HEK293 (cell line): ENCODE measurements around the gene CNFN.
A peak's percentile ranks its signal among the peaks of the same experiment; 100 is the strongest.

Source experiments
- CTCF ChIA-PET: fragments of 350-600 bp; formaldehyde crosslinking; extraction: SDS; loops from one replicate; lab custom pipeline; 2021; ENCODE audit warnings: antibody characterized with exemption; lab: Yijun Ruan, JAX
- POLR2A ChIA-PET: fragments of 300-600 bp; formaldehyde crosslinking; extraction: SDS; loops from one replicate; lab custom pipeline; 2020; ENCODE audit warnings: antibody characterized with exemption, inconsistent platforms; lab: Yijun Ruan, JAX
- H3K27ac ChIP-seq: fragments of 200-500 bp; sonication (Bioruptor generic); 2 replicates; pipeline ENCODE4 v1.5.1; 2014; ENCODE audit warnings: low read depth, low read length, control low read depth, inconsistent platforms; ENCODE audit errors: extremely low read depth
- H3K36me3 ChIP-seq, 2 experiments: fragments of 200-500 bp in 1 of 2; sonication (Bioruptor generic) in 1 of 2; 1 replicate in 1 of 2; 2 replicates in 1 of 2; pipeline ENCODE4 v1.5.1; 2014 to 2017; ENCODE audit warnings: inconsistent platforms in 2 of 2, low read length in 2 of 2; ENCODE audit not compliant: control insufficient read depth in 2 of 2, insufficient read depth in 1 of 2
- H3K4me1 ChIP-seq: fragments of 200-500 bp; sonication (Bioruptor generic); 2 replicates; pipeline ENCODE4 v1.5.1; 2014; ENCODE audit warnings: mild to moderate bottlenecking, low read length, inconsistent platforms; ENCODE audit not compliant: control insufficient read depth, insufficient read depth
- H3K4me3 ChIP-seq: 2 replicates; pipeline ENCODE4 v1.5.1; 2011; ENCODE audit warnings: low read depth, mild to moderate bottlenecking, control low read depth, low read length, moderate library complexity
- H3K9me3 ChIP-seq: fragments of 200-500 bp; sonication (Bioruptor generic); 2 replicates; pipeline ENCODE4 v1.5.1; 2014; ENCODE audit warnings: low read depth, low read length, inconsistent platforms; ENCODE audit not compliant: control insufficient read depth, insufficient read depth
- CTCF ChIP-seq: fragments of 450-650 bp; formaldehyde crosslinking; IDR thresholded peaks from 2 replicates; pipeline ENCODE4 v1.5.1; 2016; ENCODE audit warnings: missing biosample characterization, missing genetic modification characterization
- GFI1B ChIP-seq: fragments of 450-650 bp; formaldehyde crosslinking; IDR thresholded peaks from 2 replicates; pipeline ENCODE4 v1.5.1; 2016; ENCODE audit warnings: missing biosample characterization, missing genetic modification characterization
- GLI4 ChIP-seq: fragments of 450-650 bp; formaldehyde crosslinking; IDR thresholded peaks from 2 replicates; pipeline ENCODE4 v1.5.1; 2016; ENCODE audit warnings: missing biosample characterization, missing genetic modification characterization
- PATZ1 ChIP-seq: fragments of 450-650 bp; formaldehyde crosslinking; IDR thresholded peaks from 2 replicates; pipeline ENCODE4 v1.5.1; 2016; ENCODE audit warnings: missing biosample characterization, missing genetic modification characterization
- SALL2 ChIP-seq: fragments of 450-650 bp; formaldehyde crosslinking; IDR thresholded peaks from 2 replicates; pipeline ENCODE4 v1.5.0; 2017; ENCODE audit warnings: missing biosample characterization, mild to moderate bottlenecking, missing genetic modification characterization, borderline replicate concordance
- SCRT1 ChIP-seq: fragments of 450-650 bp; formaldehyde crosslinking; IDR thresholded peaks from 2 replicates; pipeline ENCODE4 v1.5.1; 2016; ENCODE audit warnings: missing biosample characterization, missing genetic modification characterization, borderline replicate concordance
- SETDB1 ChIP-seq: IDR thresholded peaks from one replicate; pipeline ENCODE4 v1.6.1; 2017; ENCODE audit warnings: mild to moderate bottlenecking, low read length, moderate library complexity, mixed read lengths; ENCODE audit not compliant: insufficient read length
- TRIM28 ChIP-seq: IDR thresholded peaks from 2 replicates; pipeline ENCODE4 v1.6.1; 2011; ENCODE audit warnings: low read length, control low read depth, borderline replicate concordance
- ZBTB44 ChIP-seq: fragments of 450-650 bp; IDR thresholded peaks from 2 replicates; pipeline ENCODE4 v1.5.1; 2018; ENCODE audit warnings: missing biosample characterization, mild to moderate bottlenecking, missing genetic modification characterization
- ZBTB48 ChIP-seq: fragments of 450-650 bp; formaldehyde crosslinking; IDR thresholded peaks from 2 replicates; pipeline ENCODE4 v1.5.1; 2016; ENCODE audit warnings: missing biosample characterization, missing genetic modification characterization
- ZBTB49 ChIP-seq: fragments of 450-650 bp; formaldehyde crosslinking; IDR thresholded peaks from 2 replicates; pipeline ENCODE4 v1.5.1; 2016; ENCODE audit warnings: missing biosample characterization, missing genetic modification characterization, low read depth
- ZBTB8A ChIP-seq: fragments of 450-650 bp; formaldehyde crosslinking; IDR thresholded peaks from 2 replicates; pipeline ENCODE4 v1.5.1; 2016; ENCODE audit warnings: missing biosample characterization, missing genetic modification characterization
- ZNF121 ChIP-seq: fragments of 450-650 bp; formaldehyde crosslinking; IDR thresholded peaks from 2 replicates; pipeline ENCODE4 v1.5.1; 2016; ENCODE audit warnings: missing biosample characterization, missing genetic modification characterization
- ZNF146 ChIP-seq: fragments of 450-650 bp; formaldehyde crosslinking; IDR thresholded peaks from 2 replicates; pipeline ENCODE4 v1.5.1; 2016; ENCODE audit warnings: missing biosample characterization, missing genetic modification characterization
- ZNF155 ChIP-seq: fragments of 450-650 bp; formaldehyde crosslinking; IDR thresholded peaks from 2 replicates; pipeline ENCODE4 v1.5.1; 2016; ENCODE audit warnings: missing biosample characterization, missing genetic modification characterization
- ZNF18 ChIP-seq: fragments of 450-650 bp; formaldehyde crosslinking; IDR thresholded peaks from 2 replicates; pipeline ENCODE4 v1.5.1; 2016; ENCODE audit warnings: missing biosample characterization, missing genetic modification characterization
- ZNF529 ChIP-seq: fragments of 450-650 bp; formaldehyde crosslinking; IDR thresholded peaks from 2 replicates; pipeline ENCODE4 v1.5.1; 2017; ENCODE audit warnings: missing genetic modification characterization, missing biosample characterization; ENCODE audit not compliant: insufficient replicate concordance
- ZNF600 ChIP-seq: fragments of 450-650 bp; formaldehyde crosslinking; IDR thresholded peaks from 2 replicates; pipeline ENCODE4 v1.5.1; 2016; ENCODE audit warnings: missing biosample characterization, missing genetic modification characterization
- ZNF654 ChIP-seq: fragments of 450-650 bp; formaldehyde crosslinking; IDR thresholded peaks from 2 replicates; pipeline ENCODE4 v1.5.1; 2016; ENCODE audit warnings: low read depth, missing biosample characterization, missing genetic modification characterization
- ZNF658 ChIP-seq: fragments of 450-650 bp; formaldehyde crosslinking; IDR thresholded peaks from 2 replicates; pipeline ENCODE4; 2016; ENCODE audit warnings: missing biosample characterization, missing genetic modification characterization

The CNFN gene

GRCh38 chr19:42345191-42345812 is 44.8 kb downstream of the CNFN start:
- no peaks in the 10 kb centered on the region for H3K9me3 ChIP-seq
- ChIA-PET POLR2A (no interaction called here), CTCF (interaction anchor here (0.6 to 1.0 kb wide), 4 partner anchors 9 to 93 kb away, joined by 3 to 4 read pairs (median 4); no protein-coding TSS in a partner anchor)
- no peaks in the 10 kb centered on the region for H3K4me1 ChIP-seq
- H3K4me3 ChIP-seq = no peak overlapping the region
- H3K36me3 ChIP-seq = peaks cover 59 to 80% of the 10 kb centered on the region in 2 experiments
- TF ChIP-seq ZNF146 (tag by site-specific recombination) (peak; percentile 92), SETDB1 (no peak)
- no peak overlapping the region for H3K27ac ChIP-seq

GRCh38 chr19:42344336-42344893 is 45.7 kb downstream of the CNFN start:
- no peaks in the 10 kb centered on the region for H3K9me3 ChIP-seq
- no peaks in the 10 kb centered on the region for H3K4me1 ChIP-seq
- TF ChIP-seq ZNF155 (tag by site-specific recombination) = no peak
- no peak for TF ChIP-seq SCRT1
- TF ChIP-seq ZNF529 (tag by site-specific recombination) = no peak
- TF ChIP-seq ZBTB44 (tag by site-specific recombination) = no peak
- no peak for TF ChIP-seq ZNF600 (tag by site-specific recombination)
- TF ChIP-seq GLI4 = no peak
- no peak for TF ChIP-seq ZNF121 (tag by site-specific recombination)
- no peak for TF ChIP-seq ZNF658 (tag by site-specific recombination)
- TF ChIP-seq ZNF654 (tag by site-specific recombination) = no peak
- TF ChIP-seq ZBTB8A (tag by site-specific recombination) = no peak
- TF ChIP-seq GFI1B (tag by site-specific recombination) = no peak
- no peak for TF ChIP-seq TRIM28
- no peak for TF ChIP-seq SALL2 (tag by site-specific recombination)
- TF ChIP-seq ZBTB49 (tag by site-specific recombination) = no peak
- peaks cover 55 to 81% of the 10 kb centered on the region in 2 experiments for H3K36me3 ChIP-seq
- H3K4me3 ChIP-seq = no peak overlapping the region
- no peak overlapping the region for H3K27ac ChIP-seq
- CTCF ChIA-PET = interaction anchor here (0.6 to 2.9 kb wide), 5 partner anchors 14 to 94 kb away, joined by 4 to 12 read pairs (median 4); no protein-coding TSS in a partner anchor
- POLR2A ChIA-PET = no interaction called here

GRCh38 chr19:42343344-42344110 is 46.6 kb downstream of the CNFN start:
- ChIA-PET CTCF (interaction anchor here (0.5 to 2.9 kb wide), 12 partner anchors 10 to 479 kb away, joined by 3 to 12 read pairs (median 4); partner anchors contain the start of gene GSK3A), POLR2A (interaction anchor here (1.3 kb wide), 1 partner anchor 53 kb away, joined by 3 read pairs; no protein-coding TSS in a partner anchor)
- peaks cover 54 to 81% of the 10 kb centered on the region in 2 experiments for H3K36me3 ChIP-seq
- TF ChIP-seq PATZ1 (0 out of 2 replicates have a peak, but pooled peaks have one; percentile 14), CTCF (tag by site-specific recombination) (peak; percentile 80), ZNF18 (no peak), ZBTB48 (peak; percentile 56; the same call in 1 of the 2 replicates)

More at GRCh38 chr19:42343344-42344110, 46.6 kb downstream of the CNFN start:
- no peak overlapping the region for H3K4me3 ChIP-seq
- no peaks in the 10 kb centered on the region for H3K4me1 ChIP-seq
- no peaks in the 10 kb centered on the region for H3K9me3 ChIP-seq
- H3K27ac ChIP-seq = no peak overlapping the region
